Measurements from ENCODE around the gene SLC51B.
"Not testable (repeated sequence)": the region's sequence is repeated elsewhere in the genome, so short reads cannot be mapped to it uniquely, and the experiment has no call there.

SLC51B gene

GRCh38 chr15:65067317-65067644, 22.1 kb downstream of the SLC51B start:
- no peak for DNase-seq

GRCh38 chr15:65067645-65068402, 22.6 kb downstream of the SLC51B start, which contains the start of gene RASL12:
Gene RASL12, minus strand, starts transcription at chr15:65067991. Its CDS starts 156 bp downstream, at chr15:65067835.
- no peak for DNase-seq

GRCh38 chr15:65068403-65068788, 23.2 kb downstream of the SLC51B start:
- no peak for DNase-seq

- no peak for DNase-seq
Measured at GRCh38 chr15:65069179-65069578, 24.0 kb downstream of the SLC51B start.

GRCh38 chr15:65069779-65070546, 24.8 kb downstream of the SLC51B start:
- DNase-seq, result no peak

- DNase-seq, result no peak
Measured at GRCh38 chr15:65071381-65071811, 26.2 kb downstream of the SLC51B start.

- DNase-seq, result no peak
Measured at GRCh38 chr15:65072027-65072426, 26.8 kb downstream of the SLC51B start.

GRCh38 chr15:65072617-65073016, 27.4 kb downstream of the SLC51B start:
- DNase-seq, result no peak

GRCh38 chr15:65074946-65075345, 29.8 kb downstream of the SLC51B start:
- DNase-seq, result not testable (repeated sequence)

GRCh38 chr15:65075607-65076395, 30.6 kb downstream of the SLC51B start:
- not testable (repeated sequence) for DNase-seq

GRCh38 chr15:65076486-65077290, 31.5 kb downstream of the SLC51B start, which contains the start of gene KBTBD13:
Gene KBTBD13, plus strand, starts transcription at chr15:65076746. Its CDS starts 70 bp downstream, at chr15:65076816.
- no peak for DNase-seq

GRCh38 chr15:65077291-65077980, 32.2 kb downstream of the SLC51B start:
- no peak for DNase-seq

GRCh38 chr15:65077981-65078352, 32.8 kb downstream of the SLC51B start:
- DNase-seq, result peak; percentile 42

- DNase-seq, result no peak
Measured at GRCh38 chr15:65079580-65079979, 34.4 kb downstream of the SLC51B start.

GRCh38 chr15:65081270-65081669, 36.1 kb downstream of the SLC51B start:
- no peak for DNase-seq

- no peak for DNase-seq
Measured at GRCh38 chr15:65081758-65082157, 36.6 kb downstream of the SLC51B start.

GRCh38 chr15:65082303-65082953, 37.2 kb downstream of the SLC51B start:
- DNase-seq, result peak; percentile 12

GRCh38 chr15:65083262-65083701, 38.1 kb downstream of the SLC51B start:
- no peak for DNase-seq

GRCh38 chr15:65084500-65085206, 39.5 kb downstream of the SLC51B start:
- no peak for DNase-seq

- DNase-seq, result no peak
Measured at GRCh38 chr15:65085207-65085753, 40.1 kb downstream of the SLC51B start.
